Muscle layer of colon (tissue), 2 donors: ENCODE measurements around the gene LGR6.

ENCODE experiments used
- H3K27ac ChIP-seq: one replicate; pipeline ENCODE4 v1.7.0; 2013; ENCODE audit warnings: low read depth, mild to moderate bottlenecking, low read length, moderate library complexity
- H3K27me3 ChIP-seq, 2 donors: one replicate each; pipeline ENCODE4 v1.7.0; 2013; ENCODE audit warnings: low read length in 2 of 2, mild to moderate bottlenecking in 2 of 2; ENCODE audit not compliant: insufficient read depth in 2 of 2, control insufficient read depth in 1 of 2
- H3K36me3 ChIP-seq: one replicate; pipeline ENCODE4 v1.7.0; 2013; ENCODE audit warnings: mild to moderate bottlenecking, low read length; ENCODE audit not compliant: insufficient read depth
- H3K4me1 ChIP-seq: one replicate; pipeline ENCODE4 v1.7.0; 2013; ENCODE audit warnings: mild to moderate bottlenecking, low read length; ENCODE audit not compliant: insufficient read depth
- H3K4me3 ChIP-seq, 2 donors: one replicate each; pipeline ENCODE4 v1.7.0; 2013; ENCODE audit warnings: low read length in 2 of 2, low read depth in 1 of 2, mild to moderate bottlenecking in 1 of 2, moderate library complexity in 1 of 2
- H3K9ac ChIP-seq: one replicate; pipeline ENCODE4 v1.7.0; 2013; ENCODE audit warnings: low read length
- H3K9me3 ChIP-seq: one replicate; pipeline ENCODE4 v1.7.0; 2013; ENCODE audit warnings: mild to moderate bottlenecking, low read length
- donor health status: abdominal sarcoma.
- donor health status: Adenocarcinoma of cecum.

Gene LGR6

GRCh38 chr1:202198366-202198724 is 4.7 kb downstream of the LGR6 start:
- peaks cover 2% of the 10 kb centered on the region for H3K4me1 ChIP-seq
- peaks cover 2 to 18% of the 10 kb centered on the region in 2 donors for H3K27me3 ChIP-seq
- H3K9me3 ChIP-seq, result no peaks in the 10 kb centered on the region
- no peak overlapping the region for H3K4me3 ChIP-seq
- no peak overlapping the region for H3K27ac ChIP-seq
- H3K9ac ChIP-seq, result no peak overlapping the region
- H3K36me3 ChIP-seq, result no peaks in the 10 kb centered on the region

GRCh38 chr1:202199040-202199889 is 5.7 kb downstream of the LGR6 start:
- Histone ChIP-seq H3K36me3 (no peaks in the 10 kb centered on the region), H3K9me3 (no peaks in the 10 kb centered on the region), H3K27me3 (peaks cover 0 to 11% of the 10 kb centered on the region in 2 donors), H3K4me3 (no peak overlapping the region), H3K27ac (no peak overlapping the region), H3K4me1 (no peaks in the 10 kb centered on the region), H3K9ac (no peak overlapping the region)

DNA sequence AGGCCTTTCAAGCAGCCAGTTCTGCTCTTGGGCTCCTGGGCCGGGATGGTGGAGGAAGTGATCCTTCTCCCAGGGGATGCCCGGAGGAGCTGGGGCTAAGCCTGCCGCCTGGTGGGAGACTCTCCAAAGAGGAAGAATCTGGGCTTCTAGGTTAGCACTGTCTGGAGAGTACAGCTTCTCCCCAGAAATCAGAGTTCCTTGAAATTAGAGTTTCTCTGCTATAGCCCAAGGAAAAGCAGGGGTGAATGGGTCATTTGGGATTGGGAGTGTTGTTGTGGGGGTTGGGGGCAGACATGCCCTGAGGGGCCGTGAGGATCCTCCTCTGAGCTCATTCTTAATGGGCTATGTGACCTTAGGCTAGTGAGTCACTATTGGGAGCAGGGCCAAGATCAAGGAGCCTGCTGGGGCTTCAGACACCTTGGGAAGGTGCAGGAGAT is 6.5 kb downstream of the LGR6 start:
- Histone ChIP-seq H3K9me3 (no peaks in the 10 kb centered on the region), H3K36me3 (no peaks in the 10 kb centered on the region), H3K27me3 (peaks cover 0 to 4% of the 10 kb centered on the region in 2 donors), H3K27ac (no peak overlapping the region), H3K4me1 (no peaks in the 10 kb centered on the region), H3K4me3 (no peak overlapping the region), H3K9ac (no peak overlapping the region)

- Histone ChIP-seq H3K27ac (no peak overlapping the region), H3K27me3 (no peaks in the 10 kb centered on the region), H3K9me3 (no peaks in the 10 kb centered on the region), H3K9ac (no peak overlapping the region), H3K36me3 (no peaks in the 10 kb centered on the region), H3K4me3 (no peak overlapping the region), H3K4me1 (no peaks in the 10 kb centered on the region)
Measured at GRCh38 chr1:202200669-202201068, 7.1 kb downstream of the LGR6 start.

DNA sequence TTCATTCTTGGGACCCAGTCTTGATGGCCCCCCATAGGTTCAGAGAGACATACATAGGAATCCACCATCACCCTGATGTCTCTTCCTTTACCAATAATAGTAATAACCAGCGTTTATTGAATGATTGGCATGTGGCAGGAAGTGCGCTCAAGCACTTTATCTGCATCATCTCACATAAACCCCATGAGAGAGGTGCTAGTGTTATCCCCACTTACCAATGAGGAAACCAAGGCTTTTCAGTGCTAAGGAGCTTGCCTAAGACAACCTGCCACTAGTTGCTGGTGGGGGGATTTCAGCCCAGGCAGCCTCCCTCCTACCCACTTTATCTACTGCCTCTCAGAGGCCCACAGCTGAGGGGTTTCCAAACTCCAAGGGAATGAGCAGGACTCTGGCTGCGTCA is 7.7 kb downstream of the LGR6 start:
- Histone ChIP-seq H3K36me3 (no peaks in the 10 kb centered on the region), H3K27ac (no peak overlapping the region), H3K9ac (no peak overlapping the region), H3K4me3 (no peak overlapping the region), H3K27me3 (no peaks in the 10 kb centered on the region), H3K9me3 (no peaks in the 10 kb centered on the region), H3K4me1 (no peaks in the 10 kb centered on the region)

DNA sequence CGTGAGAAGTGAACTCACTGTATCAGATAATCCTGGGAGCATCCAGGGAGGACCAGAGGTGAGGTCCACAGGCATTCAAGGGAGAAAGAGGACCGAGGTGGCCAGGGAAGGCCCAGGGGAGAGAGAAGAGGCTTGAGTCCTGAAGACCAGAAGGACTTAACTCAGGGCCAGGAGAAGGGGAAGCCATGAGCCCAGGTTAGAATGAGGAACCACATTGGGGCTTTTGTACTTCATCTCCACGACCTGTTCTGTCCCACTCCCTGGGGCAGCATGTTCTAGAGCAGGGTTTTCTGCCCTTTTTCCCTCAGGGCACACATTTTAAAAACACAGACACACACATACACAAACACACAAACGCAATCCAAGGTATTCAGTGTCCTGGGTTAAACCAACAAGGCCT is 8.4 kb downstream of the LGR6 start:
- H3K36me3 ChIP-seq, result no peaks in the 10 kb centered on the region
- H3K4me1 ChIP-seq, result no peaks in the 10 kb centered on the region
- H3K9ac ChIP-seq, result no peak overlapping the region
- no peak overlapping the region for H3K27ac ChIP-seq
- no peak overlapping the region for H3K4me3 ChIP-seq
- no peaks in the 10 kb centered on the region for H3K27me3 ChIP-seq
- H3K9me3 ChIP-seq, result no peaks in the 10 kb centered on the region

DNA sequence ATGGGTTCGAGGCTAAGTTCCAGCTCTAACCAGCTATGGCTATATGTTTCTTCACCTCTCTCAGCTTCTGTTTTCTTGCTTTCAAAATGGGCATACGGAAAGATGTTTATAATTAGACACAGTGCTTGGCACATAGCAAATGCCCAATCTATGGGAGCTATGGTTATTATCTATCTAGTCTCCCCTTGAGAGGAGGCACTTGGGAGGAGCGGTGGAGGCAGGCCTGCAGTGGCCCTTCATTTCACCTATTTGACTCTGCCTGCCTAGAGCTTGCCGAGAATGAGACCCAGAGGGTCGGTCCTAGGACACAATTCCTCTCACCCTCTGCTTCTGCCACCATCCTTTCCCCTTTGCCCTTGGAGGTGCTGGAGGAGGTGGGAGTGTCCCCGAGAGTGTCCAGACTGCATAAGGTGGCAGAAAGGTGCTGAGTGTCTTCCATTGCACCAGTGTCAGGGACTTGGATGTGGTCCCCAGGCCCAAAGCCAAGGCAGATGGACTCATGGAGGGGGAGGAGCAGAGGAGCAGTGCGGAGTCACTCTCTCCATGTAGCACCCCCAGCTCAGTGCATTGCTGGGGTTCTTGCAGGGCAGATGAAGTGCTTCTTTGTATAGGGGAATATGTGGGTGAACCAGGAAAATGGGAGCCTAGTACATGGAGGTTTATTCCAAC is 9.0 kb downstream of the LGR6 start:
- no peaks in the 10 kb centered on the region for H3K27me3 ChIP-seq
- H3K4me1 ChIP-seq, result no peaks in the 10 kb centered on the region
- H3K36me3 ChIP-seq, result no peaks in the 10 kb centered on the region
- no peaks in the 10 kb centered on the region for H3K9me3 ChIP-seq
- H3K27ac ChIP-seq, result no peak overlapping the region
- no peak overlapping the region for H3K4me3 ChIP-seq
- H3K9ac ChIP-seq, result no peak overlapping the region

GRCh38 chr1:202203238-202204039 is 9.8 kb downstream of the LGR6 start:
- Histone ChIP-seq H3K9me3 (no peaks in the 10 kb centered on the region), H3K27me3 (peaks cover 0 to 4% of the 10 kb centered on the region in 2 donors), H3K4me1 (no peaks in the 10 kb centered on the region), H3K4me3 (no peak overlapping the region), H3K27ac (no peak overlapping the region), H3K36me3 (no peaks in the 10 kb centered on the region), H3K9ac (no peak overlapping the region)

DNA sequence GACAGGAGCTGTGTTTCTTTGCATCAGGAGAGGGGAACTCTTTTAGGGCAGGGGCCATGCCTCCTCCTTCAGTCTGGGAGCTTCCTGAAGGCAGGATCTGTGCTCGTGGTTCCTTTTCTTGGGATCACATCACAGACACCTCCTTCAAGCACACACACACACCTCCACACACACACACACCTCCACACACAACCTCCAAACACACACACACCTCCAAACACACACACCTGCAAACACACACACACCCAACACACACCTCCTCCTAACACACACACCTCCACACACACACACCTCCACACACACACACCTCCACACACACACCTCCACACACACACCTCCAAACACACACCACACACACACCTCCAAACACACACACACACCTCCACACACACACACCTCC is 10.5 kb downstream of the LGR6 start:
- H3K27me3 ChIP-seq, result peaks cover 0 to 4% of the 10 kb centered on the region in 2 donors
- H3K4me3 ChIP-seq, result no peak overlapping the region
- H3K27ac ChIP-seq, result no peak overlapping the region
- no peaks in the 10 kb centered on the region for H3K4me1 ChIP-seq
- no peaks in the 10 kb centered on the region for H3K36me3 ChIP-seq
- no peaks in the 10 kb centered on the region for H3K9me3 ChIP-seq
- no peak overlapping the region for H3K9ac ChIP-seq

- Histone ChIP-seq H3K9ac (no peak overlapping the region), H3K36me3 (no peaks in the 10 kb centered on the region), H3K4me1 (no peaks in the 10 kb centered on the region), H3K4me3 (no peak overlapping the region), H3K9me3 (no peaks in the 10 kb centered on the region), H3K27me3 (peaks cover 2 to 4% of the 10 kb centered on the region in 2 donors), H3K27ac (no peak overlapping the region)
Measured at GRCh38 chr1:202205523-202206190, 12.1 kb downstream of the LGR6 start.

- H3K27ac ChIP-seq, result no peak overlapping the region
- no peak overlapping the region for H3K9ac ChIP-seq
- H3K36me3 ChIP-seq, result no peaks in the 10 kb centered on the region
- no peaks in the 10 kb centered on the region for H3K4me1 ChIP-seq
- peaks cover 4% of the 10 kb centered on the region in 2 donors for H3K27me3 ChIP-seq
- no peaks in the 10 kb centered on the region for H3K9me3 ChIP-seq
- no peak overlapping the region for H3K4me3 ChIP-seq
Measured at GRCh38 chr1:202207292-202207691, 13.7 kb downstream of the LGR6 start.
